Stimulated activated CD4-positive, alpha-beta T cell treated with anti-CD3 and anti-CD28 coated beads, Interleukin-4, amount 100 ng/mL, for 4 hours (primary cell): Measurements from ENCODE around the gene RAB44.

Source experiments
- DNase-seq, 2 experiments: peaks; one replicate each; pipeline ENCODE4 v3.0.0-alpha.2; 2020

RAB44 gene

GRCh38 chr6:36668591-36668990 is 29.0 kb upstream of the RAB44 start:
- no peak for DNase-seq

- DNase-seq = no peak
Observed at GRCh38 chr6:36669002-36669401, 28.6 kb upstream of the RAB44 start.

GRCh38 chr6:36670271-36670670 is 27.4 kb upstream of the RAB44 start:
- DNase-seq = no peak

- no peak for DNase-seq
Observed at GRCh38 chr6:36671687-36672375, 25.8 kb upstream of the RAB44 start.

- no peak for DNase-seq
Observed at GRCh38 chr6:36673882-36674281, 23.7 kb upstream of the RAB44 start.

GRCh38 chr6:36674942-36675341 is 22.7 kb upstream of the RAB44 start:
- no peak for DNase-seq

- no peak for DNase-seq
Observed at GRCh38 chr6:36676141-36677058, 21.2 kb upstream of the RAB44 start.

GRCh38 chr6:36677059-36677749 is 20.4 kb upstream of the RAB44 start:
- no peak for DNase-seq

GRCh38 chr6:36677753-36678487 is 19.7 kb upstream of the RAB44 start:
- DNase-seq = no peak

GRCh38 chr6:36678488-36679042 is 19.1 kb upstream of the RAB44 start, which contains the start of gene CDKN1A:
Gene CDKN1A, plus strand, starts transcription at chr6:36678714. Its CDS starts 5,388 bp downstream, at chr6:36684102.
- peak; percentile 70 to 74 for DNase-seq

GRCh38 chr6:36679043-36679833 is 18.4 kb upstream of the RAB44 start:
- peak; percentile 10 to 28 for DNase-seq

- peak; percentile 57 to 66 for DNase-seq
Observed at GRCh38 chr6:36682328-36683144, 15.1 kb upstream of the RAB44 start.

- DNase-seq = no peak
Observed at GRCh38 chr6:36683145-36683655, 14.4 kb upstream of the RAB44 start.

GRCh38 chr6:36683656-36684446 is 13.8 kb upstream of the RAB44 start:
- no peak for DNase-seq

GRCh38 chr6:36684447-36684812 is 13.2 kb upstream of the RAB44 start:
- no peak for DNase-seq

- DNase-seq = no peak
Observed at GRCh38 chr6:36685166-36685924, 12.3 kb upstream of the RAB44 start.

- no peak for DNase-seq
Observed at GRCh38 chr6:36685926-36686667, 11.5 kb upstream of the RAB44 start.
